GM18508 (cell line): ENCODE data around the gene OR4M2.
"Not testable (repeated sequence)": the region's sequence is repeated elsewhere in the genome, so short reads cannot be mapped to it uniquely, and the experiment has no call there.

Source experiments
- ATAC-seq: cut with Tn5 transposase; IDR thresholded peaks from one replicate; pipeline ENCODE4 v1.9.1; 2021; ENCODE audit warnings: moderate number of reproducible peaks; ENCODE audit not compliant: insufficient read depth, unreplicated experiment

OR4M2 gene, protein sequence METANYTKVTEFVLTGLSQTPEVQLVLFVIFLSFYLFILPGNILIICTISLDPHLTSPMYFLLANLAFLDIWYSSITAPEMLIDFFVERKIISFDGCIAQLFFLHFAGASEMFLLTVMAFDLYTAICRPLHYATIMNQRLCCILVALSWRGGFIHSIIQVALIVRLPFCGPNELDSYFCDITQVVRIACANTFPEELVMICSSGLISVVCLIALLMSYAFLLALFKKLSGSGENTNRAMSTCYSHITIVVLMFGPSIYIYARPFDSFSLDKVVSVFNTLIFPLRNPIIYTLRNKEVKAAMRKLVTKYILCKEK

DNA sequence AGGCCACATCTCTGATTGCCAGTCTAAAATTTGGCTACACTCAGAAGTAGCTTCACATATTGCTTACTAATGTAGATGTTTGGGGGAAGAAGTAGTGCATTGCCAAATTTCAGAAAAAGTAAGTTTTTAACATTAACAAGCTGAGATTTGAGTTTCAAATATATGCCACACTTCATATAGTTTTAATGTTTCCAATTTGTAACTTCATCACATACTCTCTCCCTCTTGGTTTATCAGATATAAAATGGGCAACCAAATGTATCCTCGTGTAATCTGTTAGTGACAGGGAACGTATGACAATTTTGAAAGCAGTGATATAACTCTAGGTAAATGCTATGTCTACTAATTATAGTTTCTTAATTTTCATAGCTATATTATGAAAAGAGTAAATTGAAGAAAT is at the start of gene OR4M2:
Gene OR4M2 (plus strand): TSS at position 301 of the 400 bp plus-strand sequence. CDS start 98 bp downstream, at position 399.
- not testable (repeated sequence) for ATAC-seq

DNA sequence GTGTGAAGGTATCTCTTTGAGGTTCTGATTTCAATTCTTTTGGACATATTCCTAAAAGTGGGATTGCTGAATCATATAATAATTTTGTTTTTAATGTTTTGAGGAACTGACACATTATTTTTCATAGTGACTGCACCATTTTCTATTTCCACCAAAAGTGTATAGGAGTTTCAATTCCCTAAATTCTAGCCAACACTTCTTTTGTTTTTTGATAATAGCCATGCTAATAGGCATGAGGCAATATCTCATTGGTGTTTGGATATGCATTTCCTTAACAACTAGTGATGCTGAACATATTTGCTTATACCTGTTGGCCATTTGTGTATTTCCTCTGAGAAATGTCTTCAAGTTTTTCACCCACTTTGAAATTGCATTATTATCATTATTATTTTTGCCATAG is 11.1 kb upstream of the OR4M2 start:
- not testable (repeated sequence) for ATAC-seq

DNA sequence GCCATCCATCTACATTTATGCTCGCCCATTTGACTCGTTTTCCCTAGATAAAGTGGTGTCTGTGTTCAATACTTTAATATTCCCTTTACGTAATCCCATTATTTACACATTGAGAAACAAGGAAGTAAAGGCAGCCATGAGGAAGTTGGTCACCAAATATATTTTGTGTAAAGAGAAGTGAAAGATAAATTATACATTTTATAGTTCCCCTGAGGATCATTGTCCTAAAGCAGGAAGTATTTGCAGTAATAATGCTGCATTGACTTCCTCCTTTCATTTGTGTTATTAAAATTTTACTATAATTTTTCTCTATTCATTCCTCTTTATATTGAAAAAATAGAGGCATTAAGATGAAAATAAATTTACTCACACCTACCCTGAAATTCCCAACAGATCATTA is 1.1 kb downstream of the OR4M2 start:
- not testable (repeated sequence) for ATAC-seq

DNA sequence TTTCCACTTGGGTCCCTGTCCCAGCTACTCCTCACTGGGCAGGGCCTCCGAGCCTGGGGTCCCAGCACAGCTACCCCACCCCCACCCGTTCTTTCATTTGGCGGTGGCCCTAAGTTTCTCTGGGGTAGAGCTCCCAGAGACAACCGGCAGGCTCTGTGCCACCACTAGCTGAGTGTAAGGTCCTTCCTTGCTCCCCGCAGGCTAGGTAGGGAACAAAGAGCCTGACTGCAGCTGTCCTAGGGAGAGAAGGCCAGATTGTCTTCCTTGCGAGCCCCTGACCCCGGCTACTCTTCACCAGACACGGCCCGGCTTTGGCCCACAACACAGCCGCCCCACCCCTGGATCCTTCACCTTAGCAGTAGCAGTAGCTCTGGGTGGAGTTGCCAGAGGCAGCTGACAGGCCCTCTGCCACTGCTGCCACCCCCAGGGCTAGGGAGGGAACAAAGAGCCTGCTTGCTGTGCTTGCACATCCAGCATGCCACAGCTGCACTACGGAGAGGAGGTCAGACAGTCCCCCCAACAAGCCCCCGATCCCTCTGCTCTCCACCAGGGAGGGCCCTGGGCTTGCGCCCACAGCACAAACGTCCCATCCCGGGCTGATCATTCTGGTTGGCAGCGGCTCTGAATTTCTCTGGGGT is 18.4 kb downstream of the OR4M2 start:
- ATAC-seq = peak; percentile 32

DNA sequence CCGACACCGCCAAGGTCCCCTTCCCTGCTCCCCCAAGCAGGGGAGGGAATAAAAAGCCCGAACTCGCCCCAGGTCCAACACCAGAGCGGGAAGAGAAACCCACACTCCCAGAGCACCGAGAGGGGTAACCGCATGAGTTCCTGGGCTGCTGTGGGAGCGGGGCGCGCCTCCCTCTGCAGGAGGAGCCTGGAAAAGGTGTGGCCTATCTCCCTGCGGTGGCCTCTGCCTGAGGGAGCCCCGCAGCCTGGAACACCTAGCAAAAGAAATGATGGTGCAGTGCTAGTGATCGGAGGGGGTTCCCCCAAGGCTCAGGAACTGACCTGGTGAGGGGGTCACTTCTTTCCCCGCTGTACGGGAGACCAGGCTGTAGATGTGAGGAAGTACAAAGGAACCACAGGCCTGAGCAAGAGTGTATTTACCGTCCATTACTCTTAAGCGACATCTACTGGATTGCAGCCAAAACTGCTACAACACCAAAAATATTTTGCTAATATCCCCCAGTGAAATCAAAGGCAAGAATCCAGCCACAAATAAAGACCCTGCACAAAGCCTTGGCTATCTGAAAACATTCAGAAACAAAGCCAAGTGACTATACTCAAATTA is 19.1 kb downstream of the OR4M2 start:
- peak; percentile 58 for ATAC-seq

DNA sequence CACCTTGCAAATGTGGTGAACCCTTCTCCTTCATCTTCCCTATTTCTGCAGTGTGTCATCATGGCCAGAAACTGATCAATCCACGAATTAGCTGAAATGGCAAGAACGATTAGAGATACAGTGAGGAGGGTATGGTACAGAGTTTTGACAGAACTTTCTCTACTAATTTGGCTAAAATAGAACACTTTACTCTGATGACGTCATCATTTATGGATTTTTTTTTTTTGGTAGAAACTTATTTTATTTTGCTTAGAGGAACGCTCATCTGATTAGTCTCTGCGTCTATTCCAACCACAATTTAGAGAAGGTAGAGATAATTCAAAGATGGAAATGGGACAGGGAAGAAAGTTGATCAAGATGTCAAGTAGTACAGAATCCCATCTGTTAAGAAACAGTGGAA is 41.7 kb downstream of the OR4M2 start:
- not testable (repeated sequence) for ATAC-seq
